NCI-H2107 (cell line): ENCODE measurements around the gene MAGOH.
A peak's percentile ranks its signal among the peaks of the same experiment; 100 is the strongest.
"Not testable (repeated sequence)": the region's sequence is repeated elsewhere in the genome, so short reads cannot be mapped to it uniquely, and the experiment has no call there.

Experiments used
- DNase-seq: peaks from one replicate; lab custom pipeline; 2025; lab: John Stamatoyannopoulos, UW

Gene MAGOH

DNA sequence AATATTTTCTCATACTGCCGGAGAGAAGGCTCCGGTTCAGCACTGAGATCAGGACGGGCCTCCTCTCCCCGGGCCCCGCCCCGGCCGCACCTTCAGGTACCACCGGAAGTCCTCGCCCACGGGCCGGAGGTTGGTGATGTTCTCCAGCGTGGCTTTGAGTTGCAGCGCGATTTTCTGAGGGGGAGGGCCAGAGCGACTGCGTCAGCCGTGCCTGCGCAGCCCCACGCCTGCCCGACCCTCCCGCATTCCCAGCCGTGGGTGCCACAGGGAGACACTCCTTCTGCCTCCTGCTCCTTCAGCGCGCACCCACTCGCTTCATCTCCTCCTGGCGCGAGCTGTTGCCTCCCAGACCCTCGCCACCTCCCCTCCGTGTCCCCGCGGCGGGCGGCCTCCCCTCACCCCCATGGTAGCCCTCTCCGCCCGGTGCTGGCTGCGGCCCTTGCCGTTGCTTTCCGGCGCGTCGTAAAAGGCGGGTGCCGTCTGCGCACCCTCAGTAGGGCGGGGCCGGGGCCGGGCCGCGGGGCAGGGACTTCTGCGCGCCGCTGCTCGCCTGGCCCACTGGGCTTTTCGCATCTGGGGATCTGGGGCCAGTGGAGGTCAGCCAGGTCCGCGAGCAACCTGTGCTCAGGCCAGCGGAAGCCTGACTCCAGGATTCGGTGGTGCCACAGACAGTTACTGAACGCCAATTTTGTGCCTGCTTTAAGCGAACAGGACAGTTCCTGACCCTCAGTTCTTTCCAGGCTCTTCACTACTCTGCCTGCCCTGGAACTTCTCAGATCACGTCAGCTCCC, 18.0 kb downstream of the MAGOH start, which contains the start of gene CZIB:
CZIB (minus strand) TSS at position 464 of the 791 bp plus-strand sequence; CDS start at position 405, 59 bp downstream.
- peak; percentile 95 for DNase-seq

DNA sequence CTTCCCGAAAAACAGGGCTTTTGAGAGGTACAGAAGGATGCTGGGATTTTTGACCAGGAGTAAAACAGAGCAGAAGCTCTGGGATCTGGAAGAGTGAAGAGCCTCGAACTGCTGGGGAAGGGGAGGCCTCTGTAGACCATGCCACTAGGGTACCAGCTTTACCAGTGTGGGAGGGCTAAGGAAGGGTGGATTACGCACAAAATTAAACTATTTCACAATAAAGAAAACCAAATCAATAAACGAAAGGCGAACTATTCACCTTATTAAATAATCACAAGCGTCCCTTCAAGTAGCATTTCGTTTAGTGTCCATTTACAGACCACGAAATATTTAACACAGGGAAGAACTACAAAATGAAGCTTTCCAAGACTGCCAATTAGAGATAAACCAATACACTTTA, 18.6 kb downstream of the MAGOH start:
- DNase-seq, result no peak

DNA sequence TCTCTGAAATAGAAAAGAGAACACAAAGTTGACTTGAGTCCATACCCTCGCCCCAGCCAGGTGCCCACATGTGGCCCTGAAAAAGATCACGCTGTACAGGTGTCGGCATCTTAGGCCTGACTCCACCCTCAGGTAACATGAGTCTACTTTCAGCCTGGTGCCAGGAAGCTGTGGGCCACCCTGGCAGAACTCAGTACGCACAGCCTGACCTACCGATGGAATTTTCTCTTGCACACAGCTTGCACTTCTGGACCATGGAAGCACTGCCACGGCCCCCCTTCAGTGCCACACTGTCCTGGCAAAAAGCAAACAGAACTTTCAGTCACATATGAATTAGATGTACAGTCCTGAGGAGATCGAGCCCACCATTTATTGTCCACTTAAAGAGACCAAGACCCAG, 20.1 kb downstream of the MAGOH start:
- no peak for DNase-seq

- DNase-seq, result no peak
Observed at GRCh38 chr1:53214376-53214940, 23.9 kb downstream of the MAGOH start.

DNA sequence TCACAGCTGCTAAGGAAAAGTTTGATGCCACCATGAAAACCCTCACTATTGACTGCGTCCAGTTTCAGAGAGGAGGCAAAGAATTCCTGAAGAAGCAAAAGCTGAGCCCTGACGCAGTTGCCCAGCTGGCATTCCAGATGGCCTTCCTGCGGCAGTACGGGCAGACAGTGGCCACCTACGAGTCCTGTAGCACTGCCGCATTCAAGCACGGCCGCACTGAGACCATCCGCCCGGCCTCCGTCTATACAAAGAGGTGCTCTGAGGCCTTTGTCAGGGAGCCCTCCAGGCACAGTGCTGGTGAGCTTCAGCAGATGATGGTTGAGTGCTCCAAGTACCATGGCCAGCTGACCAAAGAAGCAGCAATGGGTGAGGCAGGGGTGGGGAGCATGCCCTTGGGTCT, 27.4 kb downstream of the MAGOH start:
- DNase-seq, result no peak

- DNase-seq, result no peak
Observed at GRCh38 chr1:53210352-53210751, 28.0 kb downstream of the MAGOH start.

- no peak for DNase-seq
Observed at GRCh38 chr1:53207726-53208125, 30.6 kb downstream of the MAGOH start.

- DNase-seq, result no peak
Observed at GRCh38 chr1:53206735-53207379, 31.5 kb downstream of the MAGOH start.

DNA sequence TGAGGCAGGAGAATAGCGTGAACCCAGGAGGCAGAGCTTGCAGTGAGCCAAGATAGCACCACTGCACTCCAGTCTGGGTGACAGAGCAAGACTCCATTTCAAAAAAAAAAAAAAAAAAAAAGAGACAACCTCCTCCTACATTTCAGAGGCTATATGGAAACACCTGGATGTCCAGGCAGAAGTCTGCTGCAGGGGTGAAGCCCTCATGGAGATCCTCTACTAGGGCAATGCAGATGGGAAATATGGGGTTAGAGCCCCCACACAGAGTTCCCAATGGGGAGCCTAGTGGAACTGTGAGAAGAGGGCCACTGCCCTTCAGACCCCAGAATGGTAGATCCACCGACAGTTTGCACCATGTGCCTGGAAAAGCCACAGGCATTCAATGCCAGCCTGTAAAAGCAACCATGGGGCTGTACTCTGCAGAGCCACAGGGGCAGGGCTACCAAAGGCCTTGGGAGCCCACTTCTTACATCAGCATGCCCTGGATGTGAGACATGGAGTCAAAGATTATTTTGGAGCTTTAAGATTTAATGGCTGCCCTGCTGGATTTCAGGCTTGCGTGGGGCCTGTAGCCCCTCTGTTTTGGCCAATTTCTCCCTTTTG, 32.1 kb downstream of the MAGOH start:
- DNase-seq, result not testable (repeated sequence)

- DNase-seq, result not testable (repeated sequence)
Observed at GRCh38 chr1:53205496-53205895, 32.8 kb downstream of the MAGOH start.

DNA sequence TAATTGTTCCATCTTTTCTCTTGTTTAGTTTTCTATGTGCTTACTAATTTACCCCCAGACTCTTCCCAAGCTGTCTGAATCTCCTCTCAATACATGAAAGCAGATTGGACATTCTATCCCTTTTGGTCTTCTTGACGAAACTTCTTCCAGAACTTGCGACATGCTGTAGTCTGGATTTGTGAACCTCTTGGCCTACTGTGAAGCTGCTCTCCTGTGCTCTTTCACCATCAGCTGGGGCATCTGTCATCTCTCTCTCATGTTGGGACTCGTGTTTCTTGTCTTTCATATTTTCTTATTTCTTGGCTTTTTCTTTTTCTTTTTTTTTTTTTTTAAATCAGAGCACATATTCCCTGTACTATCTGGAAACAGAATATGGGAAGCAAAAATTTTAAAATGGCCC, 34.9 kb downstream of the MAGOH start:
- DNase-seq, result no peak

- DNase-seq, result no peak
Observed at GRCh38 chr1:53198241-53198651, 40.1 kb downstream of the MAGOH start.

GRCh38 chr1:53197291-53198200, 40.8 kb downstream of the MAGOH start:
- no peak for DNase-seq

DNA sequence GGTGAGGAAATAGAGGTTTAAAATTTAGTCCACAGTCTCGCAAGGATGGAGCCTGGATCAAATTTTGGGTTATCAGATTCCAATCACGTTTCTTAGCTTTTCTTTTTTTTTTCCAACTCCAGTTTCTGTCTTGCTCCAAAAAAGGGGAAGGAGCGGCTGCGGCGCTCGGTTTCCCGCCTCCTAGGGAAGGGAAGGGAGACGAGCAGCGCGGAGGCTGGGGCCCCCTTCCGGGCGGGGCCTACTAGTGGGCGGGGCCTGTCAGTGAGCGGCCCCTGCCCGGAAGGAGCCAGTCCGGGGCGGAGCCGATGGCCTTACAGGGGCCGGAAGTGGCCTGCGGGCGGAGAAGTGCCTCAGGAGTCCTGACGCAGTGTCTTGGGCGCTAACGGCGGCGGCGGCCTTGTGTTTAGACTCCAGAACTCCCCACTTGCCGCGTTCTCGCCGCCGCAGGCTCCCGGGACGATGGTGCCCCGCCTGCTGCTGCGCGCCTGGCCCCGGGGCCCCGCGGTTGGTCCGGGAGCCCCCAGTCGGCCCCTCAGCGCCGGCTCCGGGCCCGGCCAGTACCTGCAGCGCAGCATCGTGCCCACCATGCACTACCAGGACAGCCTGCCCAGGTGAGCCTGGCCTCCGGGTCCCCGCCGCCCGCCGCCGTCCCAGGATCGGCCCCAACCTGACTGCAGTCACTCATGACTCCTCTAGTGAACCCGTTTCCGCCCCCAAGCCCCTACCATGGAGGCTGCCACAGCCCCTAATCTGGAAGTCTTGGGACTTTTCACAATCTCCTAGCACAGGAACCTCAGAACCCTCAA, 41.6 kb downstream of the MAGOH start, which contains the start of gene CPT2:
CPT2 (plus strand) TSS at position 340 of the 806 bp plus-strand sequence; CDS start at position 460, 120 bp downstream.
- peak; percentile 92 for DNase-seq

- DNase-seq, result no peak
Observed at GRCh38 chr1:53196017-53196484, 42.3 kb downstream of the MAGOH start.

GRCh38 chr1:53195246-53196016, 42.9 kb downstream of the MAGOH start:
- DNase-seq, result no peak

DNA sequence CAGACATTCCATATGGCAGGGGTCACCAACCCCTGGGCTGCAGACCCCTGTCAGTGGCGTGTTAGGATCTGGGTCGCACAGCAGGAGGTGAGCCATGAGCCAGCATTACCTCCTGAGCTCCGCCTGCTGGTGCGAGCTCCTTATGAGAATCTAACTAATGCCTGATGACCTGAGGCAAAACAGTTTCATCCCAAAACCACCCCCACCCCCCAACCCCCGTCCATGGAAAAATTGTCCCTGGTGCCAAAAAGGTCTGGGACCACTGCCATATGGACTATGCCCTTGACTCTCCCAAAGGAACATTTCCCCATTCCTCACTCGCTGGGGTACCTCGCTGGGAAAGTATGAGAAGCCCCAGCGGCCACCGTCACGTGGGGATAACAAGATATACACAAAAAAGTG, 48.1 kb downstream of the MAGOH start:
- DNase-seq, result no peak

DNA sequence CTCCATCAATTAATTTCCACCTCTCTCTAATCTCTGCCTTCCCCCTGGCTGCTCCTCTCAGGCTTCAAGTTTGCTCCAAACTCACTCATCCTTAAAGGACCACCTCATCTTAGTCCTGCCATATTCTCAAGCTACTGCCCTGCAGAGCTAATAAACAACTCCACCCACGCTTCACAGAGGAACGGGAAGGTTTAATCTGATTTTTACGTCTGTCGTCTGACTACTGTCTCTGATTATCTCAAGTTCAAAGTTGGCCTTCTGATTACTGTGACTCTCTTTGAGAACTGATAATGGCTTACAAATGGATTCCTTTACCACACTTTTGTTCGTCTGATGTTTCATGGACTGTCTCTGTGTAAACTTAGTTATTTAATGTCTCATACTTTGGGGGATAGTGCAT, 49.3 kb downstream of the MAGOH start:
- no peak for DNase-seq

DNA sequence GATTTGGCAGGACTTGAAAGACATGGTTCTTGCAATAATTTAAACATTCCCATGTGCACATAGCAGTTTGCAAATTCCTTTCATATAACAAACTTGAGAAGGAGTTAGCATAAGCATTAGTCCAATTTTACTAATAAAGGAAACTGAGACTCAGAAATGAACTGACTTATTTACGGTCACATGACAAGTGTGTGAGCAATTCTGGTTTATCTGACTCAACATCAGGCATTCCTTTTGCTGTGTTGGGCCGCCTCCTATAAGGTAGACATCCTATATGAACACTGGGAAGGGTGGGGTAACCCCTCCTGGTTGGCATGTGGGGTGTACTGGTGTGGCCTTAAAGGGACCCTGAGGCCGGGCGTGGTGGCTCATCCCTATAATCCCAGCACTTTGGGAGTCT, 50.2 kb downstream of the MAGOH start:
- no peak for DNase-seq

GRCh38 chr1:53187401-53187800, 50.9 kb downstream of the MAGOH start:
- no peak for DNase-seq
